HepG2 (cell line): Measurements from ENCODE around the gene DIS3L2. TPM values are rescaled to one million over a fixed set of nuclear protein-coding genes. Genes with fewer than 3 reads are reported as not detected.

ENCODE experiments used
- ATAC-seq: fragments of 200-7000 bp; cut with Tn5 transposase; 3 replicates; pipeline ENCODE4 v1.9.1; 2020; ENCODE audit warnings: mild to moderate bottlenecking, moderate library complexity
- BruUV-seq: library from RNA; stranded (reverse); fragments of 400-500 nt; replicated peaks from 2 replicates; lab custom pipeline; 2021; lab: Mats Ljungman, UMichigan
- CTCF ChIA-PET: fragments of 300-600 bp; formaldehyde crosslinking; extraction: SDS; loops from one replicate; lab custom pipeline; 2021; ENCODE audit warnings: low total read pairs, inconsistent platforms, low intra/inter-chr PET ratio; lab: Yijun Ruan, JAX
- POLR2A ChIA-PET: fragments of 350-600 bp; sonication (Branson Sonifier 250); formaldehyde crosslinking; loops from one replicate; lab custom pipeline; 2020; ENCODE audit warnings: antibody characterized with exemption, inconsistent platforms; lab: Yijun Ruan, JAX
- DNase-seq: peaks from one replicate; pipeline ENCODE4 v3.0.0-alpha.2; 2015; ENCODE audit warnings: low spot score
- FAIRE-seq: peaks from 3 replicates; lab custom pipeline; 2011; peaks lifted over from hg19 to GRCh38; lab: Jason Lieb, UNC
- H2AFZ ChIP-seq: one replicate; pipeline ENCODE4 v1.6.1; 2011; ENCODE audit warnings: low read length, inconsistent platforms
- H3K27ac ChIP-seq: fragments of 300-600 bp; 3 replicates; pipeline ENCODE4 v1.8.0; 2011; ENCODE audit warnings: mixed run types, mild to moderate bottlenecking, mixed read lengths, low read length, inconsistent platforms; ENCODE audit not compliant: insufficient read depth; ENCODE audit errors: extremely low read length
- H3K27me3 ChIP-seq, 2 experiments: fragments of 200-600 bp in 1 of 2; 2 replicates in 1 of 2; 3 replicates in 1 of 2; pipeline versions ENCODE4 v1.6.0 to v1.8.0; 2011; ENCODE audit warnings: low read length in 2 of 2, mild to moderate bottlenecking in 2 of 2, moderate library complexity in 2 of 2, inconsistent platforms in 1 of 2; ENCODE audit not compliant: insufficient read depth in 2 of 2, control insufficient read depth in 1 of 2
- H3K36me3 ChIP-seq, 2 experiments: fragments of 200-600 bp in 1 of 2; replicated peaks in 1 of 2; 2 replicates in 1 of 2; 3 replicates in 1 of 2; pipeline versions ENCODE4 v1.5.1 to v1.8.0; 2011; ENCODE audit warnings: low read length in 2 of 2, inconsistent platforms in 1 of 2; ENCODE audit not compliant: insufficient read depth in 2 of 2, control insufficient read depth in 1 of 2
- H3K4me1 ChIP-seq: 2 replicates; pipeline ENCODE4 v1.5.1; 2012; ENCODE audit warnings: low read length, inconsistent platforms; ENCODE audit not compliant: insufficient read depth
- H3K4me2 ChIP-seq: 2 replicates; pipeline ENCODE4 v1.6.0; 2011; ENCODE audit warnings: low read depth, low read length, inconsistent platforms
- H3K4me3 ChIP-seq, 3 experiments: fragments of 200-600 bp in 1 of 3; sonication (generic), shearing (Covaris generic) in 1 of 3; replicated peaks in 1 of 3; 2 replicates each; pipeline ENCODE4 v1.5.1; 2011 to 2016; ENCODE audit warnings: low read length in 3 of 3, inconsistent platforms in 2 of 3, low read depth in 2 of 3, mild to moderate bottlenecking in 2 of 3, control low read depth in 1 of 3, mixed read lengths in 1 of 3; ENCODE audit not compliant: insufficient read depth in 1 of 3
- H3K79me2 ChIP-seq: one replicate; pipeline ENCODE4 v1.6.1; 2011; ENCODE audit warnings: low read length, inconsistent platforms; ENCODE audit not compliant: insufficient read depth
- H3K9ac ChIP-seq: 2 replicates; pipeline ENCODE4 v1.6.0; 2011; ENCODE audit warnings: mild to moderate bottlenecking, low read depth, low read length, inconsistent platforms; ENCODE audit not compliant: insufficient read depth
- H3K9me3 ChIP-seq: 2 replicates; pipeline ENCODE4 v1.5.1; 2012; ENCODE audit warnings: mild to moderate bottlenecking, low read length
- H4K20me1 ChIP-seq: 2 replicates; pipeline ENCODE4 v1.6.0; 2011; ENCODE audit warnings: inconsistent platforms, mild to moderate bottlenecking, low read length, moderate library complexity; ENCODE audit not compliant: insufficient read depth
- BRF2 ChIP-seq: sonication (generic); formaldehyde crosslinking; IDR thresholded peaks from 2 replicates; pipeline ENCODE4 v1.8.1; 2022; ENCODE audit warnings: mild to moderate bottlenecking, missing genetic modification reagents
- CREB1 ChIP-seq, 2 experiments: fragments of 450-650 bp in 1 of 2; IDR thresholded peaks; 2 replicates each; pipeline ENCODE4 v1.6.1; 2016 to 2017; ENCODE audit warnings: control low read depth in 1 of 2, mild to moderate bottlenecking in 1 of 2, missing compliant biosample characterization in 1 of 2, missing genetic modification characterization in 1 of 2
- CTCF ChIP-seq: sonication (generic); formaldehyde crosslinking; IDR thresholded peaks from 2 replicates; pipeline ENCODE4 v1.5.0; 2020; ENCODE audit warnings: mild to moderate bottlenecking, missing genetic modification reagents, moderate library complexity
- DNMT1 ChIP-seq: sonication (generic); formaldehyde crosslinking; IDR thresholded peaks from 2 replicates; pipeline ENCODE4 v1.5.1; 2020; ENCODE audit warnings: mild to moderate bottlenecking, missing genetic modification reagents
- EED ChIP-seq: sonication (generic); formaldehyde crosslinking; IDR thresholded peaks from 2 replicates; pipeline ENCODE4 v1.5.0; 2020; ENCODE audit warnings: mild to moderate bottlenecking, missing genetic modification reagents
- HNRNPL ChIP-seq: fragments of 200-400 bp; formaldehyde crosslinking; IDR thresholded peaks from 2 replicates; pipeline ENCODE4 v1.6.1; 2017; ENCODE audit warnings: mild to moderate bottlenecking, low read depth, low read length
- HNRNPLL ChIP-seq: fragments of 200-400 bp; formaldehyde crosslinking; IDR thresholded peaks from 2 replicates; pipeline ENCODE4 v1.6.1; 2017; ENCODE audit warnings: mild to moderate bottlenecking, low read depth, low read length; ENCODE audit not compliant: poor library complexity, severe bottlenecking
- KAT7 ChIP-seq: IDR thresholded peaks from 2 replicates; pipeline ENCODE4 v1.6.1; 2018; ENCODE audit warnings: borderline replicate concordance, missing compliant biosample characterization
- REXO4 ChIP-seq: sonication (generic); formaldehyde crosslinking; IDR thresholded peaks from 2 replicates; pipeline ENCODE4 v1.8.0; 2022; ENCODE audit warnings: missing genetic modification reagents, mild to moderate bottlenecking, borderline replicate concordance
- STAT5B ChIP-seq: sonication (generic); formaldehyde crosslinking; IDR thresholded peaks from 2 replicates; pipeline ENCODE4 v1.4.0; 2020; ENCODE audit warnings: missing genetic modification reagents
- USF2 ChIP-seq, 2 experiments: sonication (generic) in 1 of 2; formaldehyde crosslinking in 1 of 2; IDR thresholded peaks; 2 replicates each; pipeline versions ENCODE4 v1.5.1 to v1.6.1; 2011 to 2020; ENCODE audit warnings: borderline replicate concordance in 1 of 2, low read depth in 1 of 2, low read length in 1 of 2, mild to moderate bottlenecking in 1 of 2, missing genetic modification reagents in 1 of 2, moderate library complexity in 1 of 2
- ZBTB2 ChIP-seq: sonication (generic); formaldehyde crosslinking; IDR thresholded peaks from 2 replicates; pipeline ENCODE4 v1.8.0; 2022; ENCODE audit warnings: low read depth, missing genetic modification reagents
- ZBTB38 ChIP-seq: sonication (generic); formaldehyde crosslinking; IDR thresholded peaks from 2 replicates; pipeline ENCODE4 v1.5.1; 2020; ENCODE audit warnings: mild to moderate bottlenecking, missing genetic modification reagents
- ZFP36L2 ChIP-seq: sonication (generic); formaldehyde crosslinking; IDR thresholded peaks from 2 replicates; pipeline ENCODE4 v1.4.0; 2020; ENCODE audit warnings: missing genetic modification reagents
- ZNF256 ChIP-seq: sonication (generic); formaldehyde crosslinking; conservative IDR thresholded peaks from 2 replicates; pipeline ENCODE4 v1.4.0; 2020; ENCODE audit warnings: missing genetic modification reagents
- ZNF839 ChIP-seq: sonication (generic); formaldehyde crosslinking; IDR thresholded peaks from 2 replicates; pipeline ENCODE4 v1.4.0; 2020; ENCODE audit warnings: missing genetic modification reagents, mild to moderate bottlenecking, borderline replicate concordance
- WGBS: methylation state at CpG from one replicate; pipeline ENCODE4 v1.1.6; 2017; ENCODE audit warnings: low lambda C conversion rate; 5-methylcytosine and 5-hydroxymethylcytosine counted together
- in situ Hi-C: cut with HindIII; loops from 2 replicates; pipeline ENCODE4 v1.10.0; 2017; ENCODE audit warnings: low pct_unique_long_range_greater_than_20kb; ENCODE audit not compliant: extremely low pct_ligation_motif_present
- intact Hi-C: fragments of 100-400 bp; cut with micrococcal nuclease; formaldehyde crosslinking; loops from one replicate; pipeline ENCODE4 v1.10.0; 2022; ENCODE audit not compliant: unreplicated experiment
- polyA plus RNA-seq, 8 experiments: library from polyadenylated mRNA; depleted of rRNA in 3 of 8; stranded (reverse) in 7 of 8; unstranded in 1 of 8; fragments of >200 nt; fragmentation: Illumina TruSeq in 4 of 8; extraction: Trizol in 4 of 8; gene quantifications; 2 replicates each; pipeline versions ENCODE4 v1.2.1 to v1.2.3, GENCODE V29; 2011 to 2016; ENCODE audit warnings: low read depth in 4 of 8, missing spikeins in 1 of 8, mixed read lengths in 1 of 8; ENCODE audit not compliant: insufficient read depth in 1 of 8
- total RNA-seq, 5 experiments: library from RNA; depleted of rRNA; stranded (reverse); fragments of >200 nt; fragmentation: Illumina TruSeq; extraction: Trizol; gene quantifications; 2 replicates each; pipeline ENCODE4 v1.2.3, GENCODE V29; 2016; ENCODE audit warnings: low read depth in 1 of 5

DIS3L2 gene
- total and polyA plus RNA-seq, 2 of the 13 experiments (the other 11 are each of a cell fraction or from before 2014, with no cell fraction given), result 7.0 to 23.9 TPM

- Histone ChIP-seq H3K4me3 (no peak overlapping the region), H3K4me2 (no peak overlapping the region), H3K79me2 (no peaks in the 10 kb centered on the region), H3K36me3 (0 out of 5 replicates have a peak, but pooled peaks cover 0 to 6% of the 10 kb centered on the region in 2 experiments), H2AFZ (no peak overlapping the region), H3K27me3 (no peaks in the 10 kb centered on the region), H4K20me1 (peaks cover 3% of the 10 kb centered on the region; the same call in 1 of the 2 replicates), H3K4me1 (peaks cover 9% of the 10 kb centered on the region), H3K9ac (no peak overlapping the region), H3K9me3 (no peaks in the 10 kb centered on the region), H3K27ac (no peak overlapping the region)
- FAIRE-seq (no peak), DNase-seq (peak; percentile 35), ATAC-seq (peak; percentile 49)
- ChIA-PET CTCF (no interaction called here), POLR2A (no interaction called here)
- WGBS, result 95% methylated on average over 24 of the region's 28 CpGs
- intact Hi-C loops (no loop called here), in situ Hi-C loops (no loop called here)
- no TSS peak for BruUV-seq
- 0 out of 2 replicates have a peak, but pooled peaks have one; percentile 26 for TF ChIP-seq ZNF839 (CRISPR knock-in tag)
- TF ChIP-seq KAT7 (CRISPR knock-in tag), result no peak
- TF ChIP-seq ZBTB2 (CRISPR knock-in tag), result no peak
- no peak for TF ChIP-seq ZNF256 (CRISPR knock-in tag)
- TF ChIP-seq CREB1 (IDR thresholded peaks at IDR 0.05), result no peak
- TF ChIP-seq CREB1 (CRISPR knock-in tag; IDR thresholded peaks at IDR 0.05), result no peak
- no peak for TF ChIP-seq USF2 (IDR thresholded peaks at IDR 0.05; ENCODE audit: low read depth, low read length)
- no peak for TF ChIP-seq USF2 (CRISPR knock-in tag; IDR thresholded peaks at IDR 0.05; ENCODE audit: borderline replicate concordance)
- no peak for TF ChIP-seq REXO4 (CRISPR knock-in tag)
- 0 out of 2 replicates have a peak, but pooled peaks have one; percentile 46 for TF ChIP-seq HNRNPL
- TF ChIP-seq BRF2 (CRISPR knock-in tag), result no peak
- peak; percentile 35 for TF ChIP-seq HNRNPLL
- TF ChIP-seq ZFP36L2 (CRISPR knock-in tag), result no peak
- no peak for TF ChIP-seq EED (CRISPR knock-in tag)
- TF ChIP-seq CTCF (CRISPR knock-in tag), result peak; percentile 60
- no peak for TF ChIP-seq STAT5B
- no peak for TF ChIP-seq DNMT1 (CRISPR knock-in tag)
- peak; percentile 68 for TF ChIP-seq ZBTB38 (CRISPR knock-in tag)
Measured at GRCh38 chr2:232333361-232334135, 372.0 kb downstream of the DIS3L2 start.
